BLaER1 treated with 17β-estradiol and CSF1 and Interleukin-3, amounts not matched to agents 10 nM and 100 nM (cell line): ENCODE measurements around the gene ZEB2.

ENCODE experiments used
- H3K27ac ChIP-seq, 11 experiments: shearing (Covaris generic); formaldehyde crosslinking; 2 replicates each; pipeline ENCODE4 v1.8.1; 2022
- H3K27me3 ChIP-seq, 11 experiments: shearing (Covaris generic); formaldehyde crosslinking; 2 replicates each; pipeline ENCODE4 v1.8.1; 2022
- H3K36me3 ChIP-seq, 11 experiments: shearing (Covaris generic); formaldehyde crosslinking; 2 replicates each; pipeline ENCODE4 v1.8.1; 2022
- H3K4me1 ChIP-seq, 10 experiments: shearing (Covaris generic); formaldehyde crosslinking; 2 replicates each; pipeline ENCODE4 v1.8.1; 2022
- H3K4me2 ChIP-seq, 11 experiments: shearing (Covaris generic); formaldehyde crosslinking; 2 replicates each; pipeline ENCODE4 v1.8.1; 2022
- H3K4me3 ChIP-seq, 10 experiments: shearing (Covaris generic); formaldehyde crosslinking; 2 replicates each; pipeline ENCODE4 v1.8.1; 2022
- H3K9ac ChIP-seq, 11 experiments: shearing (Covaris generic); formaldehyde crosslinking; 2 replicates each; pipeline ENCODE4 v1.8.1; 2022
- H3K9me3 ChIP-seq, 11 experiments: shearing (Covaris generic); formaldehyde crosslinking; replicated peaks in 1 of 11; 2 replicates each; pipeline ENCODE4 v1.8.1; 2022
- H4K20me1 ChIP-seq, 11 experiments: shearing (Covaris generic); formaldehyde crosslinking; 2 replicates each; pipeline ENCODE4 v1.8.1; 2022
- Cebpa-rat ChIP-seq, 11 experiments: shearing (Covaris generic); IDR thresholded peaks; 2 replicates each; pipeline ENCODE4 v1.8.1; 2022

The ZEB2 gene

DNA sequence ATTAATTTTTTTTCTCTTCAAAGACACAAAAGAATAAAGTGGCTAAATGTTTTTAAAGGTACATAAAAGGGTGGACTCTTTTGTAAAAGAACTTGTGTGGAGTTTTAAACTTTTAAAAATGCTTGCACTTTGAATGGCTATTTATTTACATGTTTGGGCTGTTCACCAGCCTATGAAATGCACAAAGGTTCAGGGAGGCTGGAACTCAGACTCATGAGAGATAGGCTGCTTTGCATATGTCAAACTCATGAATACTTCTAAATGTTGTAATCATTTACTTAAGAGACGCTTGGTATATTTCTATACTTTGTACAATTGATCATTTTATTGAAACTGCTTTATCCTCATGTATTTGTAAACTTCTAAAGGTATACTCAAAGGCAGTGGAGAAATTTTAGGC is 79.9 kb downstream of the ZEB2 start:
- peaks cover 99 to 100% (median 100%) of the 10 kb centered on the region in 11 experiments for H4K20me1 ChIP-seq
- H3K27ac ChIP-seq, result 0 out of 22 replicates have a peak overlapping the region, but pooled peaks of 1 of the 11 experiments have one; percentile 65
- H3K9me3 ChIP-seq, result no peaks in the 10 kb centered on the region
- no peak for TF ChIP-seq Cebpa-rat (IDR thresholded peaks at IDR 0.05)
- peaks cover 33 to 99% (median 70%) of the 10 kb centered on the region in 10 experiments for H3K4me1 ChIP-seq
- peaks cover 75 to 98% (median 84%) of the 10 kb centered on the region in 11 experiments for H3K36me3 ChIP-seq
- H3K27me3 ChIP-seq, result no peaks in the 10 kb centered on the region
- H3K4me3 ChIP-seq, result no peak overlapping the region
- H3K9ac ChIP-seq, result peak overlapping the region in 1 of 11 experiments; percentile 2; a peak in 1 of 22 replicates
- peak overlapping the region in 4 of 11 experiments; percentile 11 to 82 (median 56); a peak in 4 of 22 replicates for H3K4me2 ChIP-seq

DNA sequence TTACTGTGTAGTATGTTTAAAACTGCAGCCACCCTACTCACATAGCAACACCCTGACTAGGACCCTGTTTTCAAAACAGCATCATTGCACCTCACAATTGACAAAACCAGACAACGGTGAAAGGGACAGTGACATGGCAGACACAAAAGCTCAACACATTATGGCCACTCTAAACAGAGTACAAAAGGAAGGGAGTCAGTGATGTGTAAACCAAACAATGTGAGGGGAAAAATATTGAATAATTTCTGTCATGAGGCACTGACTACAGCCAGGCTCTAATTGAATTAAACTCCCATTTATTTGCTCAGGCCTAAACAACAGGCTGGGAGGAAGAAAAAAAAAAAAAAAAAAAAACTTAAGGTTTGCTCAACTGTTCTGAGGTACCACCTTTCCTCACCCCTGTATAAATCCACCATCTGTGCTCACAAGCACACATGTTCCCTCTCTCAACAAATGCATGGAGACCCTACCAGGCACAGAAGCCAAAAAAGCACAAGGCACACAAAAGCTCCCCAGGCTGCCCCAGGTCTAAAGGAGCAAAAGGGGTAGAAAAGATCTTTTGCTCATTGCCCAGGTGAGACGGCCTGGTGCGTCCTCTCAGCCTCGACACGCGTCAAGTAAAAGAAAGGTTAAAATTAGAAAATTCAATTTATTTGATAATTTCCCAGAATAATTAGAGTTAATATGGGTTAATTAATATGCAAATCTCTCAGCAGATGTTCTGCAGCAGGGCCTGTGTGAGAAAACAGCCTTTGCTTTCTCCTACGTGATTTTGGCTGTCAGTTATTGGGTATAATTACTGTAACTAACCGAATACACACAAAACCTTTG is 80.9 kb downstream of the ZEB2 start:
- peaks cover 76 to 98% (median 84%) of the 10 kb centered on the region in 11 experiments for H3K36me3 ChIP-seq
- H3K9ac ChIP-seq, result peak overlapping the region in 1 of 11 experiments; percentile 21; a peak in 1 of 22 replicates

DNA sequence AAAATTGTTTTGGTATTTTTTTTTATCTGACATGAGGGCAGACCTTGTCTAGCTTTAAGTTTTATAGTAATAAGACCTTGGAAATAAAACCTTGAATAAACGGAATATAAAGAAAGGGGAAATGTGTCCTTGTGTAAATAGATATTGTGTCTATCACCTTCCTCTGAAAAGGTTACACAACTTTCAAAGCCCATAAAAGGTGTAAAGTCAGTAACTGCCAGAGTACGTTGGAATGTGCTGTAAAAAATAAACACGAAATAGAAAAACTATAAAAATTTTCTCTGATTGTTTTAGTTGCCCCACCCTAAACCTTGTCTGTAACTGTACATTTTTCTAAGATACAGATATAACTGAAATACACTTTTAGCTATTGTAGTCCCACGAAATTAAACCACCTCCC is 82.3 kb downstream of the ZEB2 start:
- peak overlapping the region in 1 of 11 experiments; percentile 11; a peak in 1 of 22 replicates for H3K27ac ChIP-seq
- H3K36me3 ChIP-seq, result peaks cover 82 to 99% (median 90%) of the 10 kb centered on the region in 11 experiments
- no peak for TF ChIP-seq Cebpa-rat (IDR thresholded peaks at IDR 0.05)

More for the DNA sequence above, 80.9 kb downstream of the ZEB2 start:
- Histone ChIP-seq H3K4me2 (peak overlapping the region in 6 of 11 experiments; percentile 1 to 82 (median 26); a peak in 8 of 22 replicates), H4K20me1 (peaks cover 99 to 100% (median 100%) of the 10 kb centered on the region in 11 experiments), H3K27ac (peak overlapping the region in 3 of 11 experiments; percentile 12 to 32 (median 28); a peak in 3 of 22 replicates), H3K27me3 (no peaks in the 10 kb centered on the region), H3K9me3 (no peaks in the 10 kb centered on the region), H3K4me3 (no peak overlapping the region), H3K4me1 (peaks cover 35 to 99% (median 70%) of the 10 kb centered on the region in 10 experiments)
- no peak for TF ChIP-seq Cebpa-rat (IDR thresholded peaks at IDR 0.05)

DNA sequence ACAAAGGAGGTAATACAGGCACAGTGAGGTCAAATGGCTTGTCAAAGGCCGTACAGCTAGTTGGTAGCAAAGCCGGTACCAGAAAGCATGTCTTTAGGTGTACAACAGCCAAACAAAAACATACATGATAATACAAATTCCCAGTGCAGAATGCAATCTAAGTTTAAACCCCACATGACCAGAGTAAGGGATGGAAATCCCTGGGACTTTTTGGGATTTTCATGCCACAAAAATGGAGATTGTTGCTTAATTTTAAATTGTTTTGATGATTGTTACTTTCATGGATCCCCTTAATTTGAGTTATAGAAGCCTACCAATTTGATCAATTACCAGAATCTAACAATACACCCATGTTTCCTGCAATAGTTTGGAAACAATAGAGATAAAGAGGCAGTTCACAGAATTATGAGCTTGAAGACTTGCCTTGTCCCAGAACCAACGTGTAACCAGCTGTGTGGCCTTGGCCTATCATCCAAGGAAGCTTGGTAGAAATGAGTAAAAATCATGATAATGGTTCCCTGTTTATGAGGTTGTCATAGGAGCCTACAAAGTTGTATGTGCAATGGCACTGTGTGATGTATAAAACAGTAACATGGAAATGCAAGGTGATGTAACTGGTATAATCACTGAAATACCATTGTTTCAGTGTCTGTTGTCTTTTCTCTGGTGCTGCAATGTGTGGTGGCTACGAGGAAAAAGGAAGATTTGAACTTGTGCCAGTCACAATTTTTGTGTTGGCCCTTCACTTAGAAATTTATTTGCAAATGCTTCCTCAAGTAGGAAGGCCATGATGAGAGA is 85.3 kb downstream of the ZEB2 start:
- H3K27ac ChIP-seq, result peak overlapping the region in 3 of 11 experiments; percentile 15 to 54 (median 54); a peak in 5 of 22 replicates
- no peak overlapping the region for H3K4me3 ChIP-seq
- TF ChIP-seq Cebpa-rat (IDR thresholded peaks at IDR 0.05), result no peak
- peaks cover 28 to 100% (median 64%) of the 10 kb centered on the region in 10 experiments for H3K4me1 ChIP-seq
- H3K27me3 ChIP-seq, result no peaks in the 10 kb centered on the region
- H3K9ac ChIP-seq, result 0 out of 22 replicates have a peak overlapping the region, but pooled peaks of 1 of the 11 experiments have one; percentile 4
- no peaks in the 10 kb centered on the region for H3K9me3 ChIP-seq
- H3K36me3 ChIP-seq, result peaks cover 96 to 100% (median 99%) of the 10 kb centered on the region in 11 experiments
- peaks cover 100% of the 10 kb centered on the region in 11 experiments for H4K20me1 ChIP-seq
- H3K4me2 ChIP-seq, result peak overlapping the region in 9 of 11 experiments; percentile 0 to 82 (median 11); a peak in 11 of 22 replicates

More for the DNA sequence above, 82.3 kb downstream of the ZEB2 start:
- peak overlapping the region in 3 of 11 experiments; percentile 41 to 82 (median 70); a peak in 5 of 22 replicates for H3K4me2 ChIP-seq
- peaks cover 99 to 100% (median 100%) of the 10 kb centered on the region in 11 experiments for H4K20me1 ChIP-seq
- H3K9me3 ChIP-seq, result no peaks in the 10 kb centered on the region
- H3K4me3 ChIP-seq, result no peak overlapping the region
- H3K4me1 ChIP-seq, result peaks cover 39 to 99% (median 72%) of the 10 kb centered on the region in 10 experiments
- H3K9ac ChIP-seq, result no peak overlapping the region
- no peaks in the 10 kb centered on the region for H3K27me3 ChIP-seq

DNA sequence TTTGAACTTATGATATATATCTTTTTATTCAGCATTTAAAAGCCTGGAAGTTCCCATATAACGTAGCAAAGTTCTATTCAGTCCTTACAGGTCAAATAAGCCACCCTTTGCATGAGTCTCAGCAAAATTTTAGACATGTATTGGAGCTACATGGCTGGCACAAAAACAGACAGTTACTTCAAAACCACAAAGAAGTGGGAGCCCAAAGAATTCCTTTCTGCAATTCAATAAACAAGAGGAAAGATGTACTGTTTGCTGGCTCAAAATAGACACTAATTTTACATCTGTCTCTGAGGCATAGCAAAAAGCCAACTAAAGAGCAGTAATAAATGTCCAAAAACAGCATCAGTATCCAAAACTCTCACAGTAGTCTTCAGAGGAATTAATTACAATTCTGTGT is 87.0 kb downstream of the ZEB2 start:
- H3K4me1 ChIP-seq, result peaks cover 28 to 100% (median 66%) of the 10 kb centered on the region in 10 experiments
- peak overlapping the region in 3 of 11 experiments; percentile 11 to 71 (median 19); a peak in 4 of 22 replicates for H3K27ac ChIP-seq
- H3K9ac ChIP-seq, result peak overlapping the region in 2 of 11 experiments; percentile 52; a peak in 1 of 22 replicates
- H3K36me3 ChIP-seq, result peaks cover 96 to 100% (median 99%) of the 10 kb centered on the region in 11 experiments
- H3K27me3 ChIP-seq, result no peaks in the 10 kb centered on the region
- no peaks in the 10 kb centered on the region for H3K9me3 ChIP-seq
- peak overlapping the region in 4 of 11 experiments; percentile 11 to 82 (median 52); a peak in 7 of 22 replicates for H3K4me2 ChIP-seq
- no peak for TF ChIP-seq Cebpa-rat (IDR thresholded peaks at IDR 0.05)
- H3K4me3 ChIP-seq, result no peak overlapping the region
- H4K20me1 ChIP-seq, result peaks cover 100% of the 10 kb centered on the region in 11 experiments

DNA sequence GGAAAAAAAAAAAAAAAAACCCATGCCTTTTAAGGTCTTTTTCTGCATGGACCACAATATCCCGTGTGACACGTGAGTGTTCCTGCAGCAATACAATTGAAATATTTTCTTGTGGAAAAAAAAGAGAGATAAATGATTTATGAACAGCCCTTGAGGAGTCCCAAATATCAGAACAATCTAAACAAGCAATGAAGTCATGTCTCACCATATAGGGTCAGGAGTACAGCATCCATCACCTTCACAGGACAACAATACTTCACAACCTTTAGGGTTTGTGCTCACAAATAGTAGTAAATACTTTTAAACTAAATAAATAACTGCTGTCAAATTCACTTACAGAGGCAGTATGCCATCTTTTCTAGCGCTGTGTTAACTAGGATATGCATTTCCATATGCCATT is 87.9 kb downstream of the ZEB2 start:
- Histone ChIP-seq H4K20me1 (peaks cover 100% of the 10 kb centered on the region in 11 experiments), H3K4me1 (peaks cover 32 to 100% (median 73%) of the 10 kb centered on the region in 10 experiments), H3K36me3 (peaks cover 96 to 100% (median 99%) of the 10 kb centered on the region in 11 experiments), H3K4me3 (no peak overlapping the region), H3K9ac (peak overlapping the region in 2 of 11 experiments; percentile 52; a peak in 4 of 22 replicates), H3K9me3 (no peaks in the 10 kb centered on the region), H3K4me2 (peak overlapping the region in 4 of 11 experiments; percentile 11 to 82 (median 52); a peak in 6 of 22 replicates), H3K27ac (peak overlapping the region in 2 of 11 experiments; percentile 10 to 71; a peak in 3 of 22 replicates), H3K27me3 (no peaks in the 10 kb centered on the region)
- TF ChIP-seq Cebpa-rat (IDR thresholded peaks at IDR 0.05), result no peak

DNA sequence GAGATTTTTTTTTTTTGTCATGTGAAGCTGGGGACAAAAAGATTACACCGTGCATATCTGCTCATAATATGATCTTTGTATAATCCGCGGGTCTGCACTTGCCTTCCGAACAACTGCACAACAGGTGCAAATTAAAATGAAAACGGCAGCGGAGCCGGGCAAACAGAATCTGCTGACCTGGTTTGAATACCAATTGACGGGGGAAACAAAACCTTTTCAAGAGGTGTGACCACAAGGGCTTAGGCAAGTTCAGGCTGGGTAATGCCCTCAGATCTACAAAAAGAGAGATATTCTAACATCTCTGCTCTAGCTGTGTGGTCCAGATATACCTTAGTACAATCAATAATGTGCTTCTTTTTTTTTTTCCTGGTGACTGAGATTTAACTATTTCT is 88.5 kb downstream of the ZEB2 start:
- Histone ChIP-seq H3K9ac (peak overlapping the region in 3 of 11 experiments; percentile 36 to 70 (median 52); a peak in 5 of 22 replicates), H3K27me3 (no peaks in the 10 kb centered on the region), H3K4me3 (no peak overlapping the region), H3K36me3 (peaks cover 95 to 100% (median 98%) of the 10 kb centered on the region in 11 experiments), H4K20me1 (peaks cover 97 to 100% (median 100%) of the 10 kb centered on the region in 11 experiments), H3K9me3 (no peaks in the 10 kb centered on the region), H3K4me1 (peaks cover 38 to 100% (median 78%) of the 10 kb centered on the region in 10 experiments), H3K27ac (peak overlapping the region in 3 of 11 experiments; percentile 71 to 81 (median 77); a peak in 6 of 22 replicates), H3K4me2 (peak overlapping the region in 4 of 11 experiments; percentile 18 to 82 (median 72); a peak in 8 of 22 replicates)
- no peak for TF ChIP-seq Cebpa-rat (IDR thresholded peaks at IDR 0.05)
